ENCODE results near the gene CYP1A1.
A peak's percentile ranks its signal among the peaks of the same experiment; 100 is the strongest.
"Not testable (repeated sequence)": the region's sequence is repeated elsewhere in the genome, so short reads cannot be mapped to it uniquely, and the experiment has no call there.

Gene CYP1A1

GRCh38 chr15:74725225-74725774, at the start of gene CYP1A1:
CYP1A1 (minus strand) TSS chr15:74725528; CDS start chr15:74723097, 2,431 bp downstream.
- no peak for DNase-seq (ENCODE audit: low spot score)

GRCh38 chr15:74773731-74774252, 48.5 kb upstream of the CYP1A1 start:
- DNase-seq (ENCODE audit: low spot score) = no peak

GRCh38 chr15:74773329-74773728, 48.0 kb upstream of the CYP1A1 start:
- no peak for DNase-seq (ENCODE audit: low spot score)

GRCh38 chr15:74770211-74770903, 45.0 kb upstream of the CYP1A1 start:
- no peak for DNase-seq (ENCODE audit: low spot score)

- no peak for DNase-seq (ENCODE audit: low spot score)
Measured at GRCh38 chr15:74769463-74770025, 44.2 kb upstream of the CYP1A1 start.

- peak; percentile 81 for DNase-seq (ENCODE audit: low spot score)
Measured at GRCh38 chr15:74768771-74769342, 43.5 kb upstream of the CYP1A1 start.

GRCh38 chr15:74768099-74768770, 42.9 kb upstream of the CYP1A1 start:
- DNase-seq (ENCODE audit: low spot score) = no peak

- no peak for DNase-seq (ENCODE audit: low spot score)
Measured at GRCh38 chr15:74767167-74768098, 42.1 kb upstream of the CYP1A1 start.

GRCh38 chr15:74763416-74763815, 38.1 kb upstream of the CYP1A1 start:
- no peak for DNase-seq (ENCODE audit: low spot score)

GRCh38 chr15:74762791-74763150, 37.4 kb upstream of the CYP1A1 start:
- no peak for DNase-seq (ENCODE audit: low spot score)

- DNase-seq (ENCODE audit: low spot score) = no peak
Measured at GRCh38 chr15:74758736-74759135, 33.4 kb upstream of the CYP1A1 start.

- no peak for DNase-seq (ENCODE audit: low spot score)
Measured at GRCh38 chr15:74754593-74755215, 29.4 kb upstream of the CYP1A1 start.

GRCh38 chr15:74752531-74752930, 27.2 kb upstream of the CYP1A1 start:
- peak; percentile 51 for DNase-seq (ENCODE audit: low spot score)

GRCh38 chr15:74752011-74752410, 26.7 kb upstream of the CYP1A1 start:
- DNase-seq (ENCODE audit: low spot score) = no peak

GRCh38 chr15:74750751-74751150, 25.4 kb upstream of the CYP1A1 start:
- DNase-seq (ENCODE audit: low spot score) = no peak

- no peak for DNase-seq (ENCODE audit: low spot score)
Measured at GRCh38 chr15:74749832-74750231, 24.5 kb upstream of the CYP1A1 start.

GRCh38 chr15:74748322-74748946, 23.1 kb upstream of the CYP1A1 start, which contains the start of gene CYP1A2:
CYP1A2 (plus strand) TSS chr15:74748845; CDS start chr15:74749739, 894 bp downstream.
- DNase-seq (ENCODE audit: low spot score) = no peak

- no peak for DNase-seq (ENCODE audit: low spot score)
Measured at GRCh38 chr15:74746389-74746788, 21.1 kb upstream of the CYP1A1 start.

GRCh38 chr15:74742422-74742821, 17.1 kb upstream of the CYP1A1 start:
- DNase-seq (ENCODE audit: low spot score) = no peak

GRCh38 chr15:74738239-74738638, 12.9 kb upstream of the CYP1A1 start:
- DNase-seq (ENCODE audit: low spot score) = not testable (repeated sequence)
